GM21786 (cell line): Measurements from ENCODE around the gene POLL.

Experiments
- ATAC-seq: cut with Tn5 transposase; IDR thresholded peaks from one replicate; pipeline ENCODE4 v1.9.1; 2021; ENCODE audit not compliant: unreplicated experiment

The POLL gene

GRCh38 chr10:101560298-101561067, 27.6 kb downstream of the POLL start:
- no peak for ATAC-seq

GRCh38 chr10:101559596-101560297, 28.3 kb downstream of the POLL start:
- ATAC-seq, result no peak

GRCh38 chr10:101558671-101559595, 29.1 kb downstream of the POLL start:
- ATAC-seq, result no peak

- no peak for ATAC-seq
Observed at GRCh38 chr10:101558204-101558603, 29.9 kb downstream of the POLL start.

- ATAC-seq, result no peak
Observed at GRCh38 chr10:101557541-101557940, 30.5 kb downstream of the POLL start.

- ATAC-seq, result no peak
Observed at GRCh38 chr10:101552442-101552841, 35.6 kb downstream of the POLL start.

- ATAC-seq, result no peak
Observed at GRCh38 chr10:101550965-101551364, 37.1 kb downstream of the POLL start.

- ATAC-seq, result no peak
Observed at GRCh38 chr10:101545898-101546297, 42.2 kb downstream of the POLL start.

- ATAC-seq, result no peak
Observed at GRCh38 chr10:101538446-101538845, 49.6 kb downstream of the POLL start.

GRCh38 chr10:101536800-101537199, 51.3 kb downstream of the POLL start:
- ATAC-seq, result no peak

GRCh38 chr10:101535949-101536348, 52.1 kb downstream of the POLL start:
- no peak for ATAC-seq

- no peak for ATAC-seq
Observed at GRCh38 chr10:101529725-101530553, 58.1 kb downstream of the POLL start.

GRCh38 chr10:101529207-101529606, 58.9 kb downstream of the POLL start:
- ATAC-seq, result no peak
